Measurements from ENCODE around the gene THSD4.

- TF ChIP-seq CTCF (conservative IDR thresholded peaks at IDR 0.05 in 1 of 2, IDR thresholded peaks at IDR 0.05 in 1 of 2; ENCODE audit: low read depth in 1 of 2, low read length in 2 of 2), result no peak
- TF ChIP-seq EZH2 (IDR thresholded peaks at IDR 0.05; ENCODE audit: low read length, missing control alignments), result no peak
Observed at GRCh38 chr15:71146580-71146982, 31.3 kb downstream of the THSD4 start.

Measured in fibroblast of lung (primary cell).